ENCODE results near the gene TOP3B. TPM values are rescaled to one million over a fixed set of nuclear protein-coding genes. Genes with fewer than 3 reads are reported as not detected.

TOP3B gene
- total and polyA plus RNA-seq, 10 of the 15 experiments (the other 5 are each of a cell fraction or from before 2014, with no cell fraction given): 0.60 to 47.3 (median 33.7) TPM

DNA sequence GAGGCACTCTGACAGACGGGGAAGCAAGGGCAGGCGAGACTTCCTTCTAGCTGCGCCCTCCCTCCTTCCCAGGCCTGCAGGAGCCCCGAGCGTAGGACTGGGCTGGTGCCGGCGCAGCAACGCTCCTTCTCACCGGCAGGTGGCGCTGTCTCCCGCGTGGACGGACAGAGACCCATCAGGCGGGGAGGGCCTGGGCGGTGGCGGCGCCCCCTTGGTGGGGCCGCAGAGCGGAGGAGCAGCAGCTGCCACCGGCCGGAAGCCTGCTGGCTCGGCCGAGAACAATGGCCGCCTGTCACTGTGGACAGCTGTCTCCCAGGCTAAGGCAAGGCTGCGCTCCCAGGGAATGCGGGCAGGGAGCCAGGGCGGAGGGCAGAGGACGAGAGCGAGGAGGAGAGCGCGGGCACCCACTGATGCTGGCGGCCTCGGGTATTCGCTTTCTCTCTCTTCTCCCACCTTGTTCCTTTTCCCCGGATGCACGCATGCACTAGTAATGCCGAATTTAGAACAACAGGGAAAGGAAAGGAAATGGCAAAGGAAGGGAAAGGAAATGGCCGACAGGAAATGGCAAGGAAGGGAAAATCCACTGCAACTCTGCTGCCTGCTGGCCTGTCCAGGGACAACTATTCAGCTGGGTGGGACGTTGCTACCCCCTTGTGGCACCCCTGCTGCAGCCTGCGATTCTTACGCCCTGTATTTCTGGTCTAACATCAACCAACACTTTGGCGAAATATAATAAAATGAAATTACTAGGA is 44.3 kb downstream of the TOP3B start (continued):
- peak; percentile 73; the same call in 1 of the 2 replicates for TF ChIP-seq ESRRA (IDR thresholded peaks at IDR 0.05; ENCODE audit: low read length)
- TF ChIP-seq PKNOX1 (IDR thresholded peaks at IDR 0.05): peak; percentile 63
- no peak for TF ChIP-seq SUZ12 (IDR thresholded peaks at IDR 0.05; ENCODE audit: unreplicated experiment)
- TF ChIP-seq STAT3 (IDR thresholded peaks at IDR 0.05; ENCODE audit: low read depth, low read length): no peak
- no peak for TF ChIP-seq FOXM1 (IDR thresholded peaks at IDR 0.05; ENCODE audit: low read depth, low read length)
- TF ChIP-seq BRCA1 (IDR thresholded peaks at IDR 0.05; ENCODE audit: low read depth, low read length): no peak
- TF ChIP-seq TCF3 (IDR thresholded peaks at IDR 0.05; ENCODE audit: borderline replicate concordance, insufficient read depth, low read depth, low read length): peak; percentile 81; the same call in 1 of the 2 replicates
- peak; percentile 33 for TF ChIP-seq MEF2B (IDR thresholded peaks at IDR 0.05; ENCODE audit: partially characterized antibody, poor library complexity, severe bottlenecking)
- TF ChIP-seq EED (IDR thresholded peaks at IDR 0.05; ENCODE audit: low read depth): peak; percentile 36
- TF ChIP-seq CREM (IDR thresholded peaks at IDR 0.05; ENCODE audit: low read depth): no peak
- 0 out of 2 replicates have a peak, but pooled peaks have one; percentile 3 for TF ChIP-seq BCL11A (IDR thresholded peaks at IDR 0.05; ENCODE audit: low read depth, low read length)
- no peak for TF ChIP-seq NR2C1 (IDR thresholded peaks at IDR 0.05)
- peak; percentile 48; the same call in 1 of the 2 replicates for TF ChIP-seq NR2F1 (conservative IDR thresholded peaks at IDR 0.05)
- peak; percentile 81; the same call in 1 of the 2 replicates for TF ChIP-seq NBN (IDR thresholded peaks at IDR 0.05)
- no peak for TF ChIP-seq ZNF274 (IDR thresholded peaks at IDR 0.05; ENCODE audit: insufficient read depth, insufficient read length)
- TF ChIP-seq SIX5 (IDR thresholded peaks at IDR 0.05; ENCODE audit: low read depth, low read length, severe bottlenecking): no peak
- peak; percentile 85 for TF ChIP-seq RAD21 (IDR thresholded peaks at IDR 0.05; ENCODE audit: insufficient read depth, low read depth, low read length)
- TF ChIP-seq, protein P1, sequence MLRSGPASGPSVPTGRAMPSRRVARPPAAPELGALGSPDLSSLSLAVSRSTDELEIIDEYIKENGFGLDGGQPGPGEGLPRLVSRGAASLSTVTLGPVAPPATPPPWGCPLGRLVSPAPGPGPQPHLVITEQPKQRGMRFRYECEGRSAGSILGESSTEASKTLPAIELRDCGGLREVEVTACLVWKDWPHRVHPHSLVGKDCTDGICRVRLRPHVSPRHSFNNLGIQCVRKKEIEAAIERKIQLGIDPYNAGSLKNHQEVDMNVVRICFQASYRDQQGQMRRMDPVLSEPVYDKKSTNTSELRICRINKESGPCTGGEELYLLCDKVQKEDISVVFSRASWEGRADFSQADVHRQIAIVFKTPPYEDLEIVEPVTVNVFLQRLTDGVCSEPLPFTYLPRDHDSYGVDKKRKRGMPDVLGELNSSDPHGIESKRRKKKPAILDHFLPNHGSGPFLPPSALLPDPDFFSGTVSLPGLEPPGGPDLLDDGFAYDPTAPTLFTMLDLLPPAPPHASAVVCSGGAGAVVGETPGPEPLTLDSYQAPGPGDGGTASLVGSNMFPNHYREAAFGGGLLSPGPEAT (IDR thresholded peaks at IDR 0.05; ENCODE audit: low read depth): peak; percentile 67; the same call in 1 of the 2 replicates
- TF ChIP-seq, protein P2, sequence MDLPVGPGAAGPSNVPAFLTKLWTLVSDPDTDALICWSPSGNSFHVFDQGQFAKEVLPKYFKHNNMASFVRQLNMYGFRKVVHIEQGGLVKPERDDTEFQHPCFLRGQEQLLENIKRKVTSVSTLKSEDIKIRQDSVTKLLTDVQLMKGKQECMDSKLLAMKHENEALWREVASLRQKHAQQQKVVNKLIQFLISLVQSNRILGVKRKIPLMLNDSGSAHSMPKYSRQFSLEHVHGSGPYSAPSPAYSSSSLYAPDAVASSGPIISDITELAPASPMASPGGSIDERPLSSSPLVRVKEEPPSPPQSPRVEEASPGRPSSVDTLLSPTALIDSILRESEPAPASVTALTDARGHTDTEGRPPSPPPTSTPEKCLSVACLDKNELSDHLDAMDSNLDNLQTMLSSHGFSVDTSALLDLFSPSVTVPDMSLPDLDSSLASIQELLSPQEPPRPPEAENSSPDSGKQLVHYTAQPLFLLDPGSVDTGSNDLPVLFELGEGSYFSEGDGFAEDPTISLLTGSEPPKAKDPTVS (IDR thresholded peaks at IDR 0.05; ENCODE audit: low read depth, low read length): no peak
- peak; percentile 76; the same call in 1 of the 2 replicates for TF ChIP-seq RCOR1 (conservative IDR thresholded peaks at IDR 0.05; ENCODE audit: low read depth, low read length)
- TF ChIP-seq ZZZ3 (IDR thresholded peaks at IDR 0.05; ENCODE audit: control insufficient read depth, insufficient read length, low read depth): no peak
- TF ChIP-seq PML (IDR thresholded peaks at IDR 0.05; ENCODE audit: low read length): no peak
- peak; percentile 75 for TF ChIP-seq NKRF (conservative IDR thresholded peaks at IDR 0.05)
- TF ChIP-seq HDAC6 (IDR thresholded peaks at IDR 0.05; ENCODE audit: unreplicated experiment): no peak
- peak; percentile 68 for TF ChIP-seq MYC (IDR thresholded peaks at IDR 0.05; ENCODE audit: insufficient read depth, insufficient read length, insufficient replicate concordance, low read length, severe bottlenecking)
- peak; percentile 85 for TF ChIP-seq POLR2A (IDR thresholded peaks at IDR 0.05; ENCODE audit: low read depth, low read length)
